ENCODE results near the gene TOMM20. TPM values are rescaled to one million over a fixed set of nuclear protein-coding genes. Genes with fewer than 3 reads are reported as not detected.
"Not testable (repeated sequence)": the region's sequence is repeated elsewhere in the genome, so short reads cannot be mapped to it uniquely, and the experiment has no call there.

TOMM20 gene
- total and polyA plus RNA-seq, 9 of the 15 experiments (the other 6 are each of a cell fraction or from before 2014, with no cell fraction given), result 70.6 to 334 (median 159) TPM

DNA sequence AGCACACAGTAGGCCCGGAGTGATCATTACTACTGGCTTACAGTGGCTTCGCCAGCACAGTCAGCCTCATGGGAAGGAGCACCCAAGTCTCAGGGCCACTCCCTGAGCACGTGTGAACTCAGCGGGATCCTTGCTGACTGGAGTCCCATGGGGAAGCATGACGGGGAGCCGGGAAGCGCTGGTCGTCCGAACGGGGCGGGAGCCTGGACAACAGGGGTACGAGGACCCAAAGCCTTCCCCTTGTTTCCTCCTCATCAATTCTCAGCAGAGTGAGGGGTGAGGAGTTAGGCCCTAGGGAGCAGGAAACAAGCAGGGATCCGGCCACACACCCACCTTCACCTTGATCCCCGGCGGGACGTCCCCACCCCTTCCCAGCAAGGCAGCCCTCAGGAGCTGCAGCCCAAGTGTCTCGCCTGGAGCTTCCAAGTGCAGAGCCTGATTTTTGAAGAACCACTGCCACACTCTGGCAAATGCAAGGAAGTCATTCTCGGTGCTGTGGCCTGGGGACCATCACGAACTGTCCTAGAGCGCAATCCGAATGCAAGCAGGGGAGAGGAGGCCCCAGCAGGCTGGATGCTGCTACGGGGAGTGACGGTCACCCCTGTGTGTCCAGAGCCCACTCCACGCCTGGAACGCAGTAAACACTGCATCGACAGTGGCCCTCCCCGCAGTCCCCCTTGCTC, 35.5 kb downstream of the TOMM20 start (continued):
- no peak for TF ChIP-seq KLF13 (tag; IDR thresholded peaks at IDR 0.05; ENCODE audit: borderline replicate concordance, low read depth)
- no peak; the same call in 1 of the 2 replicates for TF ChIP-seq NR1H2 (CRISPR knock-in tag; IDR thresholded peaks at IDR 0.05)

DNA sequence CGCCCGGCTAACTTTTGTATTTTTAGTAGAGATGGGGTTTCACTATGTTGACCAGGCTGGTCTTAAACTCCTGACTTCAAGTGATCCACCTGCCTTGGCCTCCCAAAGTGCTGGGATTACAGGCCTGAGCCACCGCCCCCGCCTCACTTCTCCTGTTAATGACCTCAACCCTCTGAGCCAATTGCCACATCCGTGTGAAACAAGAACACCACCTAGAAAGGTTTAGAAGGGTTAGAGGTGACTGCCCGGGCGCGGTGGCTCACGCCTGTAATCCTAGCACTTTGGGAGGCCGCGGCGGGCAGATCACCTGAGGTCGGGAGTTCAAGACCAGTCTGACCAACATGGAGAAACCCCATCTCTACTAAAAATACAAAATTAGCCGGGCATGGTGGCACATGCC, 36.2 kb downstream of the TOMM20 start:
- POLR2A ChIA-PET; H3K36me3 ChIP-seq (ENCODE audit: control insufficient read depth, insufficient read depth, low read length); DNase-seq (ENCODE audit: extremely low read depth in 1 of 4, low spot score in 3 of 4); H3K9me3 ChIP-seq (replicated peaks; ENCODE audit: control insufficient read depth, insufficient read depth, low read depth, low read length); H3K4me3 ChIP-seq; ATAC-seq; BruUV-seq (replicated peaks); H4K20me1 ChIP-seq (replicated peaks; ENCODE audit: control insufficient read depth, insufficient read depth, low read length); H3K27me3 ChIP-seq (ENCODE audit: control insufficient read depth in 2 of 2, insufficient read depth in 2 of 2, low read length in 2 of 2); FAIRE-seq; H3K9ac ChIP-seq (ENCODE audit: insufficient read depth in 1 of 2, low read depth in 2 of 2, low read length in 2 of 2); H3K27ac ChIP-seq (ENCODE audit: extremely low read depth, low read depth, low read length); H3K9me1 ChIP-seq (ENCODE audit: control insufficient read depth, insufficient read depth, low read length); H3K79me2 ChIP-seq (ENCODE audit: control insufficient read depth, insufficient read depth, low read length); H3K4me2 ChIP-seq (ENCODE audit: insufficient read depth, low read length); H2AFZ ChIP-seq (ENCODE audit: low read depth, low read length): not testable (repeated sequence)
- in situ Hi-C loops (cut with MboI) (loop anchor here (5.0 to 10.0 kb wide), 5 partner anchors 322 to 968 kb away; no protein-coding TSS in a partner anchor), intact Hi-C loops (cut with micrococcal nuclease) (loop anchor here (2.0 to 5.0 kb wide), 8 partner anchors 160 to 980 kb away; partner anchors contain the start of genes B3GALNT2 and COA6)
- WGBS (ENCODE audit: insufficient coverage, low coverage, missing lambda C conversion rate), result 86% methylated on average over 11 of the region's 14 CpGs
- H3K4me1 ChIP-seq (replicated peaks in 1 of 2; ENCODE audit: control insufficient read depth in 2 of 2, insufficient read depth in 2 of 2, low read length in 2 of 2), result peaks cover 14 to 18% of the 10 kb centered on the region in 2 experiments
- CTCF ChIA-PET (ENCODE audit: low intra/inter-chr PET ratio), result interaction anchor here (0.7 to 3.0 kb wide), 3 partner anchors 9 to 605 kb away, joined by 4 to 20 read pairs (median 18); no protein-coding TSS in a partner anchor
